Endothelial cell (in vitro differentiated cells): Measurements from ENCODE around the gene ZBTB40. TPM values are rescaled to one million over a fixed set of nuclear protein-coding genes. Genes with fewer than 3 reads are reported as not detected.
A peak's percentile ranks its signal among the peaks of the same experiment; 100 is the strongest.

Experiments
- DNase-seq: peaks from one replicate; pipeline ENCODE4 v3.0.0; 2021; ENCODE audit warnings: low spot score
- H3K27ac Mint-ChIP-seq: one replicate; pipeline ENCODE4 v1.8.0; 2021; ENCODE audit warnings: mixed read lengths, inconsistent platforms; ENCODE audit not compliant: unreplicated experiment
- H3K27me3 Mint-ChIP-seq: one replicate; pipeline ENCODE4 v1.8.0; 2021; ENCODE audit warnings: mild to moderate bottlenecking, moderate library complexity, mixed read lengths, inconsistent platforms; ENCODE audit not compliant: unreplicated experiment
- H3K36me3 Mint-ChIP-seq: one replicate; pipeline ENCODE4 v1.8.0; 2021; ENCODE audit warnings: mild to moderate bottlenecking, low read depth, mixed read lengths, inconsistent platforms; ENCODE audit not compliant: unreplicated experiment
- H3K4me1 Mint-ChIP-seq: one replicate; pipeline ENCODE4 v1.8.0; 2021; ENCODE audit warnings: mild to moderate bottlenecking, mixed read lengths, inconsistent platforms; ENCODE audit not compliant: unreplicated experiment
- H3K4me3 Mint-ChIP-seq: one replicate; pipeline ENCODE4 v1.8.0; 2021; ENCODE audit warnings: mild to moderate bottlenecking, mixed read lengths, inconsistent platforms; ENCODE audit not compliant: unreplicated experiment
- H3K9me3 Mint-ChIP-seq: one replicate; pipeline ENCODE4 v1.8.0; 2021; ENCODE audit warnings: mixed read lengths, inconsistent platforms; ENCODE audit not compliant: unreplicated experiment
- total RNA-seq: library from RNA; stranded (reverse); fragmentation: NEBNext Ultra II Directional; extraction: Animal tissue kit (Norgen Biotek cat#: 25700); gene quantifications from one replicate; pipeline ENCODE4 v1.2.1, GENCODE V29; 2021; ENCODE audit not compliant: unreplicated experiment
- TF ChIP-seq, protein P1 (sequence below): fragments of 200-600 bp; sonication (generic); IDR thresholded peaks from one replicate; pipeline ENCODE4 v1.5.0; 2021; ENCODE audit warnings: antibody characterized with exemption; ENCODE audit not compliant: unreplicated experiment

Gene ZBTB40
- total RNA-seq, 1 donor from 2014 or later, result 18.9 TPM

DNA sequence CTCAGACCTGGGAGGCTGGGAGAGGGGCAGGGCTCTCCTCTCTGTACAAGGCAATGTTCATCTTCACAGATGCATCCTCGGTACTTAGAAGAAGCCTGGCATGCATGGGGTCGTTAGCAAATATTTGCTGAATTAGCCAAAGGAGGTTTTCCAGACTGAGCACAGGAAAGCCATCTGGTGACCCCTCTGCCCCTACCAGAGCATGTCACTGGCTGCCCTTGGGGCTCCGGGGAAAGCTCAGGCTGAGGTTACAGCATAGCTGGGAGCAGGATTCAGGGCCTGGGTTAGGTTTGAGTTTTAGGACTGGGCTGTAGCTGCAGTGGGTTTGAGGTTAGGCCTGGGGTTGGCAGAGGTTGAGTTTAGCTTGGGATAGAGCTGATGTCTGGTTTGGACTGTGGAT lies 43.4 kb upstream of the ZBTB40 start:
- H3K27ac Mint-ChIP-seq, result no peak overlapping the region
- TF ChIP-seq, protein P1, sequence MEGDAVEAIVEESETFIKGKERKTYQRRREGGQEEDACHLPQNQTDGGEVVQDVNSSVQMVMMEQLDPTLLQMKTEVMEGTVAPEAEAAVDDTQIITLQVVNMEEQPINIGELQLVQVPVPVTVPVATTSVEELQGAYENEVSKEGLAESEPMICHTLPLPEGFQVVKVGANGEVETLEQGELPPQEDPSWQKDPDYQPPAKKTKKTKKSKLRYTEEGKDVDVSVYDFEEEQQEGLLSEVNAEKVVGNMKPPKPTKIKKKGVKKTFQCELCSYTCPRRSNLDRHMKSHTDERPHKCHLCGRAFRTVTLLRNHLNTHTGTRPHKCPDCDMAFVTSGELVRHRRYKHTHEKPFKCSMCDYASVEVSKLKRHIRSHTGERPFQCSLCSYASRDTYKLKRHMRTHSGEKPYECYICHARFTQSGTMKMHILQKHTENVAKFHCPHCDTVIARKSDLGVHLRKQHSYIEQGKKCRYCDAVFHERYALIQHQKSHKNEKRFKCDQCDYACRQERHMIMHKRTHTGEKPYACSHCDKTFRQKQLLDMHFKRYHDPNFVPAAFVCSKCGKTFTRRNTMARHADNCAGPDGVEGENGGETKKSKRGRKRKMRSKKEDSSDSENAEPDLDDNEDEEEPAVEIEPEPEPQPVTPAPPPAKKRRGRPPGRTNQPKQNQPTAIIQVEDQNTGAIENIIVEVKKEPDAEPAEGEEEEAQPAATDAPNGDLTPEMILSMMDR, result no peak
- H3K36me3 Mint-ChIP-seq, result no peaks in the 10 kb centered on the region
- H3K4me3 Mint-ChIP-seq, result no peak overlapping the region
- H3K4me1 Mint-ChIP-seq, result peaks cover 10% of the 10 kb centered on the region
- H3K27me3 Mint-ChIP-seq, result peaks cover 17% of the 10 kb centered on the region
- DNase-seq, result no peak
- H3K9me3 Mint-ChIP-seq, result no peaks in the 10 kb centered on the region

DNA sequence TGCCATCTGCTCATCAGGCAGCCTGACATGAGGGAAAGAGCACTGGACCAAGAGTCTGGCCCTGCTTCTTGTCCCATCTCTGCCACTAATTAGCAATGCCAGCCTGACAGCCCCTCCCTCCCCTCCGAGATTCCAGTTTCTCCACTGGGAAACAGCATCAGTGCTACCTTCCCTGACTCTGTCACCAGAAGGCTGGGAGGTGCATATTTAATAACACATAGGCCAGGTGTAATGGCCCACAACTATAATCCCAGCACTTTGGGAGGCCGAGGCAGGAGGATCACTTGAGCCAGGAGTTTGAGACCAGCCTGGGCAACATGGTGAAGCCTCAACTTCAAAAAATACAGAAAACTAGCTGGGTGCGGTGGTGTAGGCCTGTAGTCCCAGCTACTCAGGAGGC lies 41.2 kb upstream of the ZBTB40 start:
- H3K27ac Mint-ChIP-seq, result no peak overlapping the region

DNA sequence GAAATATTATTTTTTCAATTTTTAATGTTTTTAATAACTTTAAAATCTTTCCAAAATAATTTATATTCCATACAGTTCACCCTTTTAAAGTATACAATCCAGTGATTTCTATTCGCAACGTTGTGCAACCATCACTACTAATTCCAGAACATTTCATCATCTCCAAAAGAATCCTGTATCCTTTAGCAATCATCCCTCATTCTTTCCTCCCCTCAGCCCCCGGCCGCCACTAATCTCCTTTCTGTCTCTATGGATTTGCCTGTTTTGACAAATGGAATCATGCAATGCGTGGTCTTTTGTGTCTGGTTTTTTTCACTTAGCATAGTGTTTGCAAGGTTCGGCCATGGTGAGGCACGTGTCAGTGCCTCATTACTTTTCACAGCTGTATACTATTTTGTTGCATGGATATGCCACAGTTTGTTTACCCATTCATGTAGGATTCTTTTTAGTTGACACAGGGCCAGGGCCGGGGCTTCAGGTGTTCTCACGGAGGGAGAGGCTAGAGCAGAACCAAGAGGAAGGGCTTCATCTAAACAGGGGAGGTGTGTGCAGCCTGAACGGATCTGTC lies 40.6 kb upstream of the ZBTB40 start:
- no peak overlapping the region for H3K4me3 Mint-ChIP-seq
- no peak for DNase-seq
- H3K9me3 Mint-ChIP-seq, result no peaks in the 10 kb centered on the region
- H3K36me3 Mint-ChIP-seq, result no peaks in the 10 kb centered on the region
- peaks cover 18% of the 10 kb centered on the region for H3K27me3 Mint-ChIP-seq
- peak overlapping the region; percentile 68 for H3K27ac Mint-ChIP-seq
- TF ChIP-seq, protein P1, result no peak
- H3K4me1 Mint-ChIP-seq, result peaks cover 10% of the 10 kb centered on the region

More for the DNA sequence above, 41.2 kb upstream of the ZBTB40 start:
- H3K27me3 Mint-ChIP-seq, result peaks cover 18% of the 10 kb centered on the region
- no peaks in the 10 kb centered on the region for H3K36me3 Mint-ChIP-seq
- no peak overlapping the region for H3K4me3 Mint-ChIP-seq
- peaks cover 10% of the 10 kb centered on the region for H3K4me1 Mint-ChIP-seq
- TF ChIP-seq, protein P1, result no peak
- no peaks in the 10 kb centered on the region for H3K9me3 Mint-ChIP-seq
- no peak for DNase-seq

DNA sequence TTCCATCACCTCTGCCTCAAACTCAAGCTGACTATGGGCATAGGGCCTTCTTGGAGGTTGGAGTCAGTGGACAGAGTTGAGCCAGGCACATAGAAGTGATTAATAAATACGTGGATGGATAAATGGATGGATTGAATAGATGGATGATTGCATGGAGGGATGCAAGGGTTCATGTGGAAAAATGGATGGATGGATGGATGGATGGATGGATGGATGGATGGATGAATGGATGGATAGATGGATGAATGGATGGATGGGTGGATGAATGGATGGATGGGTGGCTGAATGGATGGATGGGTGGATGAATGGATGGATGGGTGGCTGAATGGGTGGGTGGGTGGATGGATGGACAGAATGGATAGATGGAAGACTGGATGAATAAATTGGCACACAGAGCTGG lies 40.1 kb upstream of the ZBTB40 start:
- TF ChIP-seq, protein P1, result no peak
- no peaks in the 10 kb centered on the region for H3K9me3 Mint-ChIP-seq
- no peaks in the 10 kb centered on the region for H3K36me3 Mint-ChIP-seq
- H3K4me3 Mint-ChIP-seq, result no peak overlapping the region
- DNase-seq, result no peak
- H3K4me1 Mint-ChIP-seq, result peaks cover 10% of the 10 kb centered on the region
- no peak overlapping the region for H3K27ac Mint-ChIP-seq
- H3K27me3 Mint-ChIP-seq, result peaks cover 18% of the 10 kb centered on the region

DNA sequence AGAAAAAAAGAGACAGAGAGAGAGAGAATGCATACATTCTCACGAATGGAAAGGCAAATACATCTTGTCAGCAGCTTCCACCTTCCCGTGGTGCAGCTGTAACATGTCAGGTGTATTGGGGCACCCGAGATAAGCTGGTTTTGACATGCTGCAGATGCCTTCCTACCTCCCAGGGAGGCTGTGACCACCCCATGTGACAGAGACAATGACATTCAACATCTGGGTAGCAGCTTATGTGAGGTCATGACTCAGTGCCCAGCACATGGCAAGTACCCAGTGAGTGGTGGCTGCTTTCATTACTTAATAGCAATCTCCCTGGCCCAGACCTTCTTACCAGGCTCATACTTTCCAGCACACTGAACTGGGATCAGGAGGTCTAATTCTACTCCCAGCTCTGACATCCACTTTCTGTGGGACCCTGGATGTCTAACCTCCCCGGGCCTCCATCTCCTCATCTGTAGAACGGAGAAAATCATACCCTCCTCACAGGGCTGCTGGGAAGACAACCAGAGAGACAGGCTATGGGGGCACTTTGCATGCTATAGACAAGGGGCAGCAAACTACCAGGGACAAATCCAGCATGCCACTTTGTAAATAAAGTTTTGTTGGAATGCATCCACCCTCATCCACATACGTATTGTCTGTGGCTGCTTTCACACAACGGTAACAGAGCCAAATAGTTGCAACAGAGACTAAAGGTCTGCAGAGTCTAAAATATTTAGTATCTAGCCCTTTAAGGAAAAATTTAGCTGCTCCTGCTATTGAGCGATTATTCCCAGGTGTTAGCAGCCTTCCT lies 38.5 kb upstream of the ZBTB40 start:
- Mint-ChIP-seq H3K9me3 (no peaks in the 10 kb centered on the region), H3K4me1 (peaks cover 10% of the 10 kb centered on the region), H3K4me3 (peak overlapping the region; percentile 58), H3K36me3 (no peaks in the 10 kb centered on the region), H3K27me3 (peaks cover 14% of the 10 kb centered on the region), H3K27ac (peak overlapping the region; percentile 58)
- DNase-seq, result no peak
- TF ChIP-seq, protein P1, result no peak
